CD4-positive, alpha-beta T cell treated with Interleukin-15 for 1 hour (primary cell): ENCODE results near the gene ARL3.

Experiments
- DNase-seq: peaks from one replicate; pipeline ENCODE4 v3.0.0-alpha.2; 2020

Gene ARL3

GRCh38 chr10:102633287-102633686, 80.9 kb downstream of the ARL3 start:
- peak; percentile 69 for DNase-seq

- DNase-seq = no peak
Measured at GRCh38 chr10:102632394-102633111, 81.6 kb downstream of the ARL3 start.

GRCh38 chr10:102631525-102632393, 82.4 kb downstream of the ARL3 start:
- DNase-seq = no peak

GRCh38 chr10:102630663-102631062, 83.5 kb downstream of the ARL3 start:
- no peak for DNase-seq

- no peak for DNase-seq
Measured at GRCh38 chr10:102629661-102630614, 84.3 kb downstream of the ARL3 start.

- no peak for DNase-seq
Measured at GRCh38 chr10:102628451-102628911, 85.7 kb downstream of the ARL3 start.

- no peak for DNase-seq
Measured at GRCh38 chr10:102627736-102628293, 86.4 kb downstream of the ARL3 start.

GRCh38 chr10:102627291-102627735, 86.9 kb downstream of the ARL3 start:
- no peak for DNase-seq

DNA sequence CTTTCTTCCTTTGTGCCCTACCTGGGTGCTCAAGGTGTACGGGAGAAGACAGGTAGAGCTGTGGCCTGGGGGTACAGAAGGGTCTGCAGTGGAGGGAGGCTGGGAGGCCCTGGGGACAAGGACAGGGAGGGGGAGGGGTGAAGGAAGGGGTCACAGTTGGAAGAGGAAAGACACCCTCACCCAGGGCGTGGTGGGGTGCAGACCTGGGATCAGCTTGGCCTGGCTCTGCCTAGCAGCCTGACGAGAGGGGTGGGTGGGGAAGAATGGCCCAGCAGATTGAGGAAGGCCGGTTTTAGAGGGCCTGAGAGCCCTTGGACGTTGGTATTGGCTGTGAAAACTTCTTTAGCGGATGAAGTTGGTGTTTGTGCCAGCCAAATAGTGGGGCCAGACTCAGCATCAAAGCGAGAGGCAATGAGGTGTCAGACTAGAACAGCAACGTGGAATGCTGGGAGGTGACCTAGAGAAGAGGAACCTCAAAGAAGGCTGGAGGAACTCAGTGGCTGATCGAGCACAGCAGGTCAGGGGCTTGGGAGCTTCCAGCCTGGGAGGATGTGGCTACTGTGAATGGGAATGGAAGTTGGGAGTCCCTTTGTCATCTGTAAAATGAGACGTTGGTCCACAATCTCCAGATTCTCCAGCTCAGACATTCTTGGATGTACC, 88.0 kb downstream of the ARL3 start:
- DNase-seq = no peak

DNA sequence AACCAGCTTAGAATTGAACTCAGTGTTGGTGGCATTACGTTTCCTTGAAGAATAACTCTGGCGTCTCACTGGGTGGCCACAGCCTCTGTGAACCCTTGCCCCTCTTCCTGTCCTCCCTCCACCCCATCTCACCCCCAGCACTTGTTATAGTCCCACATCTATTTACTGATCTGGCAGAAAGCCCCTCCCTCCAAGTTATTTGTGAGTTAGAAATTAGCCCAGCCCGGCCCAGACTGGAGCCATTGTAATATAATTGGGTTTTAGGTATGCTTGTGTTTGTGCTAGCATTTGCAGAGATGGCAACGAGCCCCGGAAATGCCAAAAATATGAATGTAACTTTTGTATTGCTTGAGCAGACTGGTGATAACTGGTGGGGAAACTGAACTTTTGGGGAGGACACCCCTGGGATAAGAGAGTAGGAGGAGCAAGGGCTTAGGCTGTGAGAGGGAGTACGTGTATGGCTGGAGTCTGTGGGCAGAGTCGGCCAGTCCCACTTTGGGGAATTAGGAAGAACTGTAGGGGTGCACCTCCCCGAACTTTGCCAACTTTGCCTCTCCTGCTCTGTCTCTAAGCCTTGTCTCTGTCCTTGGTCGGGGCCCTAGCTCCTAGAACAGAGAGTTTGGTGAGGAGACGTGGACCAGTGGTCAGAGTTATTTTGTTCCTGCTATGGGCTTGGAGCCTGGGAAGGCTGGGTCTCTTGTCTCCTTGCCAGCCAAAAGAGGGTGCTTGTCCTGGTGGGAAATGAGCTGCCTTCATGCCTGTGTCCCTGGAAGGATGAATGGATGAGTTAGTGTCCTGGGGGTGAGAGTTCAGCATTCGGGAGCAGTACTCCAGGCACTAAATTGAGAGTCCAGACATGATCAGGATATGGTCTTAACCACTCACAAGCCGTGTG, 89.2 kb downstream of the ARL3 start:
- no peak for DNase-seq

- DNase-seq = no peak
Measured at GRCh38 chr10:102624094-102624493, 90.1 kb downstream of the ARL3 start.
